Lower leg skin (tissue), 4 donors: ENCODE results near the gene COX18. TPM values are rescaled to one million over a fixed set of nuclear protein-coding genes. Genes with fewer than 3 reads are reported as not detected.

Source experiments
- DNase-seq, 2 donors: peaks; one replicate each; pipeline ENCODE4 v3.0.0-alpha.2; 2019; ENCODE audit warnings: low spot score in 2 of 2
- H3K4me3 ChIP-seq: fragments of 200-600 bp; sonication (generic); 2 replicates; pipeline ENCODE4 v1.5.1; 2017; ENCODE audit warnings: mild to moderate bottlenecking, low read depth; ENCODE audit not compliant: poor library complexity, severe bottlenecking
- CTCF ChIP-seq, 3 donors: fragments of 450-650 bp; IDR thresholded peaks; one replicate each; pipeline ENCODE4 v1.5.1; 2016; ENCODE audit warnings: antibody characterized with exemption in 3 of 3, mild to moderate bottlenecking in 3 of 3, moderate library complexity in 2 of 3
- POLR2A ChIP-seq, 2 donors: fragments of 450-650 bp; IDR thresholded peaks; one replicate each; pipeline ENCODE4 v1.6.1; 2016 to 2017; ENCODE audit warnings: antibody characterized with exemption in 2 of 2, mild to moderate bottlenecking in 1 of 2, moderate library complexity in 1 of 2
- WGBS, 2 donors: methylation state at CpG; one replicate each; pipeline ENCODE4 v1.1.5; 2018; 5-methylcytosine and 5-hydroxymethylcytosine counted together
- intact Hi-C: fragments of 100-400 bp; cut with DNase I; formaldehyde crosslinking; loops from one replicate; pipeline ENCODE4 v1.15.0; 2023; ENCODE audit warnings: low total_unique reads
- total RNA-seq, 4 donors: library from RNA; depleted of rRNA; stranded (reverse); fragments of >200 nt; gene quantifications; one replicate each; pipeline ENCODE4 v1.1.0, GENCODE V29; 2016

Gene COX18
- total RNA-seq, 4 donors from 2014 or later: 12.0 to 24.3 (median 21.7) TPM

DNA sequence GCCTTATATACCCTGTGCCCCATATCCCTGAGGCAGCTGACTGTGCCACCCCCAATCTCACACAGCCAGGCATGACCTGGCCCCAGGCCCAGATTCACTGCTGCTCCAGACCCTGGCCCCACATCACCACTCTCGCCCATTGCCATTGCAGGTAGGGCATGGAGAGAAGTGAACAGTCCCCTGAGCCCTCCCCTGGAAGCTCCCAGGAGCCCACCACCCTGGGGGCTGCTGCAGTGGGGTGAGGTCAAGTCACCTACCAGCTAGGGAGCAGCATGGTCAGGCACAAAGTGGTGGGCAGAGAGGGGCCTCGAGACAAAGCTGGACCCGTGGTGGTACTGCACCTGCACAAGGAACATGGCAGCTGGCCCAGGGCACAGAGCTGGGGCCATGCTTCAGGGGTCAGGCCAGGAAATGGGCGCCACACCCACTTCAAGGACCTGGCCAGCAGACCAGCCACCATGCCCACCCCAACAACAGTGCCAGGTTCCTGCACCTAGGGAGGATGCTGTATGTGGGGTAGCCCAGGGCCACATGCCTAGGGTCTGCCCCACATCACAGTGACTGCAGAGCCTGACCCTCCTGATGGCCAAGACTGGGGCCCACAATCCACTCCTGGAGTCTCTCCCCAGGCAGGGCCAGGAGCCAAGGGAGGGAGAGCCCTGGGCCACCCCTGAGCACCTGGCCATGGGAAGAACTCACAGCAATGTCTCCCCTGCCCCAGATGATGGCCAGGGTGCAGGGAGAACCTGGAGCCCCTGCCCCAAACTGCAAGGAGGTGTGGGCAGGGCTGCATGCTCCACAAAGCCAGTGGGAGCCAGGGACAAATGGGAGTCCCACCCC is 58.5 kb downstream of the COX18 start:
- no peak for DNase-seq
- intact Hi-C loops: no loop called here
- H3K4me3 ChIP-seq: no peak overlapping the region
- no peak for TF ChIP-seq CTCF (IDR thresholded peaks at IDR 0.05)
- no peak for TF ChIP-seq POLR2A (IDR thresholded peaks at IDR 0.05)
- 90 to 91% methylated on average over 2 to 4 of the region's 4 CpGs for WGBS, 2 donors

DNA sequence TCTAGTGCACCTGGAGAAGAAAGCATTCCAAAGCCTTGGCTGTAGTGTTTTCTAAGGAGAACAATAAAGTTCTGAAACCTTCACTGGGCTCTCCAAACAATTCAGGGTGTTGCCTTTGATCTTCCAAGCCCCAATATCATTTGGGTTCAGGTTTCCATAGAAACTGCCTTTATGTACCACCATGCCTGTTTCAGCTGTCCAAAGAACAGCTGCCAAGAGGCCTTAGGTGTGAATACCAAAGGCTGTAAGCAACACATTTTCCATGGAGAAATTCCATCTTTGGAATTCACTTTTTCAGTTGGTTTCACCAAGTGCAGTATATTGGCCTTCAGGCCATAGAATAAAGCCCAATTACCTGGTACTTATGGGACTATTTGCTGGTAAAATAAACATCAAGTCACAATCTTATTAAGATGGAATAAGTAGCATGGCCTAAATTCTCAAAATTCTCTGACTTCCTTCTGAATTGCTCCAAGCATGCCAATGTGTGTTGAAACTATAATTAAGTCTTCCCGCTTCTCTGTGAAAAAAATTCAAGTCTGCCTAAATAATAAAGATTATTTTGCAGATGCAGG is 61.9 kb downstream of the COX18 start:
- H3K4me3 ChIP-seq: no peak overlapping the region
- WGBS, 2 donors: 82 to 86% methylated on average over 1 of the region's 1 CpG
- TF ChIP-seq POLR2A (IDR thresholded peaks at IDR 0.05) (no peak), CTCF (IDR thresholded peaks at IDR 0.05) (no peak)
- no peak for DNase-seq
- intact Hi-C loops: no loop called here

DNA sequence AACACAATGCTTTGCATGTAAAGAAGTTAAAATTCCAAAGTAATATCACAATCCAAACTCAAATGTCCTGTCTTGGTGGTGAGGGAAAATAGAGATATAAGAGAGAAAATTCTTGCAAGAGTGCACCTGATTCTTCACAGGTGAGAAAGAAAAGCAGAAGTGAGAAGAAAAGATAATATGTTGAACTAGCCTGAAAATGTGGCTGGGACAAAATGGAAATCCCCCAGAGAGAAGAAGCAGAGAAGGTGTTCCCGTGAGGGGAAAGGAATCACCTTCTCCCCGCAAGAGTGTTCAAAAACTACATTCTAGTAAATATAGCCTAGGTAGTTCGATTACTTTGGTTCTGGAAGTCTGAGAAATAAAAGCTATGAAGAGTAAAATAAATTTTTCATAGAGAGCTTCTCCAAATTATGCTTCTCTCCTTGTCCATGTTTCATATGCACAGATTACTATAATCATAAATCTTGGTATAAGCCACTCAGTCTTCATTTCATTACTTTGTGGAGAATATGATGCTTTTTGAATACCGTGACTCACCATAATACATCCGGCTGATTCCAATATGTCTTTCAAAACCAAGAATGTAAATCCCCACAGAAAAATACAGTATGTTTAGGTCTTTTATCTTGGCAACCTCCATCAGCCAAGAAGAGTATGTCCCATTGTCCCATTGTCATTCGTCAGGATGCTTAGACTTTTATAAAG is 63.1 kb downstream of the COX18 start:
- DNase-seq: no peak
- intact Hi-C loops: no loop called here
- H3K4me3 ChIP-seq: no peak overlapping the region
- TF ChIP-seq POLR2A (IDR thresholded peaks at IDR 0.05) (no peak), CTCF (IDR thresholded peaks at IDR 0.05) (no peak)
- 86 to 88% methylated on average over 6 of the region's 6 CpGs for WGBS, 2 donors

DNA sequence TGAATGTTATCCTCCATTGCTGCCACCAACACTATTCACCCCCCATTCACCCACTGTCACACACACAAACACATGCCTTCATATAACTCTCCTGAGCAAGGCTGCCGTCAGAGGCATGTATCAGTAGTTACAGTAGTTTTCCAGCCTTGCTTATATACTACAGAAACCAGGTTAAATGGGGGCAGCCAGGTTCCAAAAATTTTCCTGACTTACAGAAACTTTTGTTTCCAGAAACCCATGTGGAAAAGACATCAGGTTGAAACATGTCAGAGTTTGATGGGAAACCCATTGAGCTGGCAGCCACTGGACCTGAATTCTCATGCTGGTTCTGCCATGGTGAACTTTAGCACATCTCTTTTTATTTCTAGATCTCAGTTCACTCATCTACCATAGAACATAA is 64.0 kb downstream of the COX18 start:
- 74 to 83% methylated on average over 1 of the region's 1 CpG for WGBS, 2 donors
- no peak for DNase-seq
- intact Hi-C loops: no loop called here
- no peak overlapping the region for H3K4me3 ChIP-seq
- no peak for TF ChIP-seq POLR2A (IDR thresholded peaks at IDR 0.05)
- no peak for TF ChIP-seq CTCF (IDR thresholded peaks at IDR 0.05)

Other genes with a start within 250 kb of the COX18 start
- gene ANKRD17, start 189.1 kb upstream of the COX18 start, total RNA-seq: 10 to 100 TPM; 48.0 to 64.1 (median 57.0) TPM